ENCODE results near the gene RSPO1.
"Not testable (repeated sequence)": the region's sequence is repeated elsewhere in the genome, so short reads cannot be mapped to it uniquely, and the experiment has no call there.

Gene RSPO1

GRCh38 chr1:37595440-37596181 lies 39.1 kb downstream of the RSPO1 start, which contains the start of gene GNL2:
Gene GNL2 (minus strand): TSS chr1:37595937. CDS start chr1:37595822, 115 bp downstream.
- DNase-seq (ENCODE audit: insufficient read length, low spot score) (peak; percentile 94), FAIRE-seq (peak; percentile 99)
- no peak for TF ChIP-seq POU2F2 (IDR thresholded peaks at IDR 0.05; ENCODE audit: low read depth, low read length)
- peak; percentile 77 for TF ChIP-seq TAF1 (IDR thresholded peaks at IDR 0.05; ENCODE audit: low read depth, low read length)
- TF ChIP-seq POLR2A (IDR thresholded peaks at IDR 0.05; ENCODE audit: low read depth, low read length), result peak; percentile 93
- TF ChIP-seq PAX5 (IDR thresholded peaks at IDR 0.05; ENCODE audit: insufficient read depth, low read length, severe bottlenecking), result no peak
- peak; percentile 96 for TF ChIP-seq POLR2AphosphoS5 (IDR thresholded peaks at IDR 0.05; ENCODE audit: low read depth, low read length)
- TF ChIP-seq SPI1 (IDR thresholded peaks at IDR 0.05; ENCODE audit: low read depth, low read length), result peak; percentile 19; the same call in 1 of the 2 replicates

GRCh38 chr1:37593726-37594125 lies 41.0 kb downstream of the RSPO1 start:
- DNase-seq (ENCODE audit: insufficient read length, low spot score) (no peak), FAIRE-seq (no peak)
- TF ChIP-seq POU2F2 (IDR thresholded peaks at IDR 0.05; ENCODE audit: low read depth, low read length) (no peak), POLR2A (IDR thresholded peaks at IDR 0.05; ENCODE audit: low read depth, low read length) (no peak), PAX5 (IDR thresholded peaks at IDR 0.05; ENCODE audit: insufficient read depth, low read length, severe bottlenecking) (no peak)

GRCh38 chr1:37588939-37589338 lies 45.8 kb downstream of the RSPO1 start:
- TF ChIP-seq POU2F2 (IDR thresholded peaks at IDR 0.05; ENCODE audit: low read depth, low read length) (no peak), POLR2A (IDR thresholded peaks at IDR 0.05; ENCODE audit: low read depth, low read length) (no peak), SPI1 (IDR thresholded peaks at IDR 0.05; ENCODE audit: low read depth, low read length) (no peak), TAF1 (IDR thresholded peaks at IDR 0.05; ENCODE audit: low read depth, low read length) (no peak), PAX5 (IDR thresholded peaks at IDR 0.05; ENCODE audit: insufficient read depth, low read length, severe bottlenecking) (no peak), POLR2AphosphoS5 (IDR thresholded peaks at IDR 0.05; ENCODE audit: low read depth, low read length) (no peak)
- FAIRE-seq, result no peak

GRCh38 chr1:37584544-37584943 lies 50.1 kb downstream of the RSPO1 start:
- not testable (repeated sequence) for DNase-seq (ENCODE audit: insufficient read length, low spot score); FAIRE-seq

More at GRCh38 chr1:37588939-37589338, 45.8 kb downstream of the RSPO1 start:
- DNase-seq (ENCODE audit: insufficient read length, low spot score), result no peak

GRCh38 chr1:37575692-37576091 lies 59.0 kb downstream of the RSPO1 start:
- TF ChIP-seq TAF1 (IDR thresholded peaks at IDR 0.05; ENCODE audit: low read depth, low read length) (no peak), SPI1 (IDR thresholded peaks at IDR 0.05; ENCODE audit: low read depth, low read length) (no peak), PAX5 (IDR thresholded peaks at IDR 0.05; ENCODE audit: insufficient read depth, low read length, severe bottlenecking) (no peak), POU2F2 (IDR thresholded peaks at IDR 0.05; ENCODE audit: low read depth, low read length) (no peak), POLR2A (IDR thresholded peaks at IDR 0.05; ENCODE audit: low read depth, low read length) (no peak), POLR2AphosphoS5 (IDR thresholded peaks at IDR 0.05; ENCODE audit: low read depth, low read length) (no peak)
- DNase-seq (ENCODE audit: insufficient read length, low spot score) (no peak), FAIRE-seq (no peak)

- DNase-seq (ENCODE audit: insufficient read length, low spot score), result no peak
- TF ChIP-seq SPI1 (IDR thresholded peaks at IDR 0.05; ENCODE audit: low read depth, low read length), result peak; percentile 44
- no peak for TF ChIP-seq POU2F2 (IDR thresholded peaks at IDR 0.05; ENCODE audit: low read depth, low read length)
- FAIRE-seq, result no peak
Observed at GRCh38 chr1:37574834-37575480, 59.7 kb downstream of the RSPO1 start.

GRCh38 chr1:37570528-37571334 lies 64.0 kb downstream of the RSPO1 start:
- DNase-seq (ENCODE audit: insufficient read length, low spot score) (no peak), FAIRE-seq (no peak)
- TF ChIP-seq TAF1 (IDR thresholded peaks at IDR 0.05; ENCODE audit: low read depth, low read length) (no peak), POLR2A (IDR thresholded peaks at IDR 0.05; ENCODE audit: low read depth, low read length) (no peak), POU2F2 (IDR thresholded peaks at IDR 0.05; ENCODE audit: low read depth, low read length) (no peak), PAX5 (IDR thresholded peaks at IDR 0.05; ENCODE audit: insufficient read depth, low read length, severe bottlenecking) (no peak), SPI1 (IDR thresholded peaks at IDR 0.05; ENCODE audit: low read depth, low read length) (no peak), POLR2AphosphoS5 (IDR thresholded peaks at IDR 0.05; ENCODE audit: low read depth, low read length) (no peak)

GRCh38 chr1:37567023-37567422 lies 67.7 kb downstream of the RSPO1 start:
- no peak for TF ChIP-seq SPI1 (IDR thresholded peaks at IDR 0.05; ENCODE audit: low read depth, low read length)
- TF ChIP-seq POLR2AphosphoS5 (IDR thresholded peaks at IDR 0.05; ENCODE audit: low read depth, low read length), result no peak
- no peak for TF ChIP-seq POU2F2 (IDR thresholded peaks at IDR 0.05; ENCODE audit: low read depth, low read length)
- TF ChIP-seq TAF1 (IDR thresholded peaks at IDR 0.05; ENCODE audit: low read depth, low read length), result no peak
- TF ChIP-seq POLR2A (IDR thresholded peaks at IDR 0.05; ENCODE audit: low read depth, low read length), result no peak
- no peak for TF ChIP-seq PAX5 (IDR thresholded peaks at IDR 0.05; ENCODE audit: insufficient read depth, low read length, severe bottlenecking)
- FAIRE-seq, result no peak

GRCh38 chr1:37564892-37565291 lies 69.8 kb downstream of the RSPO1 start:
- FAIRE-seq (no peak), DNase-seq (ENCODE audit: insufficient read length, low spot score) (no peak)
- TF ChIP-seq SPI1 (IDR thresholded peaks at IDR 0.05; ENCODE audit: low read depth, low read length), result no peak

More at GRCh38 chr1:37567023-37567422, 67.7 kb downstream of the RSPO1 start:
- no peak for DNase-seq (ENCODE audit: insufficient read length, low spot score)

- FAIRE-seq, result no peak
- no peak for DNase-seq (ENCODE audit: insufficient read length, low spot score)
- TF ChIP-seq POLR2A (IDR thresholded peaks at IDR 0.05; ENCODE audit: low read depth, low read length) (no peak), SPI1 (IDR thresholded peaks at IDR 0.05; ENCODE audit: low read depth, low read length) (no peak), PAX5 (IDR thresholded peaks at IDR 0.05; ENCODE audit: insufficient read depth, low read length, severe bottlenecking) (no peak), POU2F2 (IDR thresholded peaks at IDR 0.05; ENCODE audit: low read depth, low read length) (no peak), POLR2AphosphoS5 (IDR thresholded peaks at IDR 0.05; ENCODE audit: low read depth, low read length) (no peak), TAF1 (IDR thresholded peaks at IDR 0.05; ENCODE audit: low read depth, low read length) (no peak)
Observed at GRCh38 chr1:37562984-37563383, 71.7 kb downstream of the RSPO1 start.

Data from GM12891 (cell line).